Trophoblast cell (in vitro differentiated cells and primary cell): Measurements from ENCODE around the gene PTPRM.

Experiments
- DNase-seq, 2 donors: peaks; one replicate each; pipeline ENCODE4 v3.0.0-alpha.2; 2016
- H2AFZ ChIP-seq: 2 replicates; pipeline ENCODE4 v1.6.1; 2013; ENCODE audit warnings: low read length, moderate library complexity, mild to moderate bottlenecking; ENCODE audit not compliant: insufficient read depth, poor library complexity
- H2AK5ac ChIP-seq: 2 replicates; pipeline ENCODE4 v1.6.1; 2013; ENCODE audit warnings: mild to moderate bottlenecking, low read length
- H2BK120ac ChIP-seq: 2 replicates; pipeline ENCODE4 v1.6.1; 2013; ENCODE audit warnings: low read length, mild to moderate bottlenecking, moderate library complexity; ENCODE audit not compliant: insufficient read depth, poor library complexity
- H2BK12ac ChIP-seq: 2 replicates; pipeline ENCODE4 v1.6.1; 2013; ENCODE audit warnings: mild to moderate bottlenecking, low read length, moderate library complexity
- H2BK5ac ChIP-seq: 2 replicates; pipeline ENCODE4 v1.6.1; 2013; ENCODE audit warnings: low read length, low read depth, moderate library complexity, mild to moderate bottlenecking; ENCODE audit not compliant: poor library complexity
- H3K14ac ChIP-seq: 2 replicates; pipeline ENCODE4 v1.6.1; 2013; ENCODE audit warnings: mild to moderate bottlenecking, low read length
- H3K18ac ChIP-seq: 2 replicates; pipeline ENCODE4 v1.6.1; 2013; ENCODE audit warnings: mild to moderate bottlenecking, low read length
- H3K23ac ChIP-seq: 2 replicates; pipeline ENCODE4 v1.6.1; 2013; ENCODE audit warnings: low read length
- H3K27ac ChIP-seq: 2 replicates; pipeline ENCODE4 v1.5.1; 2013; ENCODE audit warnings: low read depth, mild to moderate bottlenecking, inconsistent platforms, low read length, moderate library complexity
- H3K27me3 ChIP-seq: 2 replicates; pipeline ENCODE4 v1.6.1; 2013; ENCODE audit warnings: inconsistent platforms, mild to moderate bottlenecking, low read length, moderate library complexity; ENCODE audit not compliant: insufficient read depth
- H3K36me3 ChIP-seq, 2 experiments: 1 replicate in 1 of 2; 2 replicates in 1 of 2; pipeline ENCODE4 v1.6.1; 2013; ENCODE audit warnings: low read length in 2 of 2, mild to moderate bottlenecking in 2 of 2, moderate library complexity in 1 of 2; ENCODE audit not compliant: insufficient read depth in 2 of 2, control insufficient read depth in 1 of 2
- H3K4ac ChIP-seq: 2 replicates; pipeline ENCODE4 v1.6.1; 2013; ENCODE audit warnings: low read depth, mild to moderate bottlenecking, low read length, moderate library complexity
- H3K4me1 ChIP-seq, 2 experiments: 1 replicate in 1 of 2; 2 replicates in 1 of 2; pipeline ENCODE4 v1.6.1; 2013; ENCODE audit warnings: low read length in 2 of 2, mild to moderate bottlenecking in 2 of 2, moderate library complexity in 1 of 2; ENCODE audit not compliant: insufficient read depth in 2 of 2, control insufficient read depth in 1 of 2
- H3K4me2 ChIP-seq: 2 replicates; pipeline ENCODE4 v1.6.1; 2013; ENCODE audit warnings: inconsistent platforms, mild to moderate bottlenecking, low read length, moderate library complexity
- H3K4me3 ChIP-seq: 2 replicates; pipeline ENCODE4 v1.5.1; 2013; ENCODE audit warnings: mild to moderate bottlenecking, low read depth, low read length, inconsistent platforms
- H3K79me1 ChIP-seq: one replicate; pipeline ENCODE4 v1.6.1; 2013; ENCODE audit warnings: low read length
- H3K79me2 ChIP-seq: 2 replicates; pipeline ENCODE4 v1.6.1; 2013; ENCODE audit warnings: low read length, mild to moderate bottlenecking; ENCODE audit not compliant: control insufficient read depth, insufficient read depth, poor library complexity
- H3K9ac ChIP-seq: 2 replicates; pipeline ENCODE4 v1.6.1; 2013; ENCODE audit warnings: mild to moderate bottlenecking, low read length
- H3K9me3 ChIP-seq: 2 replicates; pipeline ENCODE4 v1.6.1; 2013; ENCODE audit warnings: low read depth, mild to moderate bottlenecking, control low read depth, inconsistent platforms, low read length; ENCODE audit not compliant: insufficient read depth
- H4K12ac ChIP-seq: 2 replicates; pipeline ENCODE4 v1.6.1; 2013; ENCODE audit warnings: low read depth, mild to moderate bottlenecking, low read length, moderate library complexity
- H4K8ac ChIP-seq: 2 replicates; pipeline ENCODE4 v1.6.1; 2013; ENCODE audit warnings: low read depth, mild to moderate bottlenecking, low read length, moderate library complexity
- H4K91ac ChIP-seq: one replicate; pipeline ENCODE4 v1.6.1; 2013; ENCODE audit warnings: low read depth, mild to moderate bottlenecking, low read length, moderate library complexity
- WGBS: extraction: QIAGEN DNeasy Blood & Tissue Kit; methylation state at CpG from one replicate; pipeline ENCODE4 v1.1.7; 2013; ENCODE audit warnings: missing lambda C conversion rate; ENCODE audit not compliant: insufficient read length, insufficient coverage; ENCODE audit errors: extremely low coverage; 5-methylcytosine and 5-hydroxymethylcytosine counted together

The PTPRM gene

DNA sequence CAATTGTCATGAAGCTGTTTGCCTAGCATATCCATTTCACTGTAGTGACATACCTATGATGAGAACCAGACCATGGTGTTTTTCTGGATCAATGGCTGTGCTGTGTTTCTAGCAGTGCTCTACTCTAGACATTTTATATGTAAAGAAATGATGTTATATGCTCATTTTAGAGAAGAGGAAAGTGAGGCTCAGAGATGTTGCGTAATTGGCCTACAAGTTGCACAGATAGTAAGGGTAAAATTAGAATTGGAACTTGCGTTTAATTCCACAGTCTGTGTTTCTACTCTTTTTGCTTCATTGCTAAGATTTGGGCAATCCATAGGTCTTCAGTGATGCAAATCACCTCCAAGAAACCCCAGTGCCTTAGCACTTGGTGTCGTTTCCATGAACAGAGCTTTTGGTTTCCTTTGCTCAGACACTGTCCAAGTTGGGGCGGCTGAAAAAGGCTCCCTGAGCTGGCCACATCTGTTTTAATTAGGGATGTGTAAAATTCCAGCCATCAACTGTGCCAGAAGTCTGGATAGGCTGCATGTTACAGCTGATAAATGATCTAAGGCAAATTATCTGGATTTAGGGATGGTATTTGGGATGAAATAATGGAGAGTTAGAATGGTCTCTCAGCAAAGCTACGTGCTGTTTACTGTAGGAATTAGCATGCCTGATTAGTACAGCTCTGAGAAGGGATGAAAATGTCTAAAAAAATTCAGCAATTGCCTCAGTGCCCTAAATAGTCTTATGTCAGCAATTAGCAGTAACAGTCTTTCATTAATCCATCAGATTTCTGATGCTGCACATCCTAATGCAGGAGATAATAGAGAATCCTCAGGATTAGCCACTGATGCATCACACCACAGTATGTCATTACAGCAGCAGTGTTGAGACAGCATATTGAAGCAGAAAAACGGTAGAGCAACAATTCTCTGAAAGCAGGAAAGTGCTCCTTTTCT, 65.3 kb downstream of the PTPRM start:
- Histone ChIP-seq H3K9ac (no peak overlapping the region), H2BK5ac (no peak overlapping the region), H2BK12ac (no peak overlapping the region), H3K27ac (no peak overlapping the region), H3K4me1 (peaks cover 1 to 9% of the 10 kb centered on the region in 2 experiments), H2AK5ac (no peak overlapping the region), H3K18ac (no peak overlapping the region), H3K79me1 (peaks cover under 1% of the 10 kb centered on the region), H4K91ac (no peak overlapping the region), H3K14ac (no peak overlapping the region), H2AFZ (no peak overlapping the region), H3K23ac (no peak overlapping the region), H3K9me3 (no peaks in the 10 kb centered on the region), H4K8ac (no peak overlapping the region), H3K79me2 (no peaks in the 10 kb centered on the region), H2BK120ac (no peak overlapping the region), H3K4me3 (no peak overlapping the region), H4K12ac (no peak overlapping the region), H3K27me3 (no peaks in the 10 kb centered on the region), H3K4me2 (no peak overlapping the region), H3K4ac (peak overlapping the region; percentile 70), H3K36me3 (no peaks in the 10 kb centered on the region)
- no peak for DNase-seq
- no CpG with 5 or more reads among the region's 6 CpGs for WGBS

DNA sequence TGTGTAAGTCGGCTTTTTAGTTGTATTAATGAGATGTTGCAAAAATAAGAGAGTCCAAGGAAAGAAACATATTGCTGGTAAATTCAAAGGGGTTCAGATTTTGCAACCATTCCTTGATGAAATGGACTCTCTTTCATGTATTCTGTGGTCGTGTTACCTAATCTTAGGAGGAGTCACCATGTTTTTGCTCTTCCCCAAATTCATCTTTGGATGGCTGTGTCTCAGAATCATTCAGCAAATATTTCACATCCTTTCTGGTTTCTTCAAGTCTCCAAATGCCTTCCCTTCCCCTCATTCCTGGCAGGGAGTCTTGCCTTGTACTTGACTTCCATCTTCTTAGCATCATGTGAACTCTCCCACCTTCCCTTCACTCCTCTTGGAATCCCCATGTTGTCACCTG, 66.1 kb downstream of the PTPRM start:
- H3K4me3 ChIP-seq: no peak overlapping the region
- no peak overlapping the region for H4K8ac ChIP-seq
- H3K79me2 ChIP-seq: no peaks in the 10 kb centered on the region
- no peak overlapping the region for H4K91ac ChIP-seq
- H2AK5ac ChIP-seq: no peak overlapping the region
- no peak overlapping the region for H3K23ac ChIP-seq
- no peak overlapping the region for H4K12ac ChIP-seq
- no peaks in the 10 kb centered on the region for H3K27me3 ChIP-seq
- no peak overlapping the region for H2BK120ac ChIP-seq
- H3K14ac ChIP-seq: no peak overlapping the region
- no peak overlapping the region for H3K9ac ChIP-seq
- no peaks in the 10 kb centered on the region for H3K79me1 ChIP-seq
- no peaks in the 10 kb centered on the region for H3K9me3 ChIP-seq
- H3K4me1 ChIP-seq: peaks cover 0 to 6% of the 10 kb centered on the region in 2 experiments
- H3K4me2 ChIP-seq: no peak overlapping the region
- H2BK5ac ChIP-seq: no peak overlapping the region
- no peak for DNase-seq
- H3K27ac ChIP-seq: no peak overlapping the region
- H3K36me3 ChIP-seq: no peaks in the 10 kb centered on the region
- H3K18ac ChIP-seq: no peak overlapping the region
- H3K4ac ChIP-seq: no peak overlapping the region
- H2AFZ ChIP-seq: no peak overlapping the region
- no peak overlapping the region for H2BK12ac ChIP-seq
- no CpG with 5 or more reads among the region's 2 CpGs for WGBS

DNA sequence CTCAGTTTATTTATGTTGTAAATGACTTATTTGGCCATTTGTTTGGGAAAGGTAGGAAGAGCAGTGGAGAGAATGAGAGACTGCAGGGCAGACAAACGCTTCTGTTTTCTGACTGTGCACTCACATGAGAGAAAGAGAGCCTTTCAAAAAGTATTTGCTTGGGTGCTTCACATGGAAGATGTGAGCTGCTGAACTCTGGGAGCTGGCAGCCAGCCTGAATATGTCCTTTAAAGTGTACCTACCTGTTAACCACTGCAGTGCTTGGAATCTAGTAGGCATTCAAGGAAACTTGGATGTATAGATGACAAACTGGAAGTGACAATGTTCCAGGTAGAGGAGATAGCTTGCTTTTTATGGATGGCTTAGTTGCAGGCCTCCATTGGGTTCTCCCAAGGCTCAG, 68.8 kb downstream of the PTPRM start:
- H3K18ac ChIP-seq: no peak overlapping the region
- H3K4me3 ChIP-seq: no peak overlapping the region
- no peak overlapping the region for H2AK5ac ChIP-seq
- H3K4me1 ChIP-seq: peaks cover 0 to 3% of the 10 kb centered on the region in 2 experiments
- H2BK120ac ChIP-seq: no peak overlapping the region
- no peaks in the 10 kb centered on the region for H3K79me2 ChIP-seq
- no peaks in the 10 kb centered on the region for H3K79me1 ChIP-seq
- no peak overlapping the region for H4K12ac ChIP-seq
- H4K91ac ChIP-seq: no peak overlapping the region
- H3K14ac ChIP-seq: no peak overlapping the region
- H4K8ac ChIP-seq: no peak overlapping the region
- H2AFZ ChIP-seq: no peak overlapping the region
- no peak overlapping the region for H3K4me2 ChIP-seq
- H2BK5ac ChIP-seq: no peak overlapping the region
- no peak for DNase-seq
- H3K23ac ChIP-seq: no peak overlapping the region
- H3K9me3 ChIP-seq: no peaks in the 10 kb centered on the region
- H2BK12ac ChIP-seq: no peak overlapping the region
- H3K27me3 ChIP-seq: no peaks in the 10 kb centered on the region
- no peaks in the 10 kb centered on the region for H3K36me3 ChIP-seq
- WGBS: no CpG with 5 or more reads among the region's 1 CpG
- no peak overlapping the region for H3K9ac ChIP-seq
- no peak overlapping the region for H3K4ac ChIP-seq
- H3K27ac ChIP-seq: no peak overlapping the region

DNA sequence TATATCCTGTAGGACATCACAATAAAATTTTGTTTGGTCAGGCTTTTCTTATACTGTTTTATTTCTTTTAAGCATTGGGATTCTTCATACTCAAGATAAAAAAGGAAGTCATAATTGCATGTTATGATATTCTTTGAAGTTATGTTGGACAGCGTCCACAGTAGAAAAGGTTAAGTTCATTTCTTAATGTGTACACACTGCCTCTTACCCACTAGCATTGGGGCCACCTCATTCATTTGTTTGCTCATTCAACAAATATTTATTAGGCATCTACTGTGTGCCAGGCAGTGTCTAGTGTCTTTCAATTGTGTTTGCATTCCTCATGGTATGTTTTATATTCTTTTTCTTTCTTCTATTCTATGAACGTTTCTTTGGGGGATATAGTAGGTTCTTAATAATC, 70.2 kb downstream of the PTPRM start:
- Histone ChIP-seq H3K4me1 (no peaks in the 10 kb centered on the region), H3K23ac (no peak overlapping the region), H3K4ac (no peak overlapping the region), H2BK12ac (no peak overlapping the region), H2BK5ac (no peak overlapping the region), H2BK120ac (no peak overlapping the region), H3K79me2 (no peaks in the 10 kb centered on the region), H3K4me2 (no peak overlapping the region), H3K4me3 (no peak overlapping the region), H3K18ac (no peak overlapping the region), H4K12ac (no peak overlapping the region), H3K27ac (no peak overlapping the region), H3K27me3 (no peaks in the 10 kb centered on the region), H3K14ac (no peak overlapping the region), H3K9ac (no peak overlapping the region), H4K8ac (no peak overlapping the region), H3K36me3 (no peaks in the 10 kb centered on the region), H2AFZ (no peak overlapping the region), H3K9me3 (no peaks in the 10 kb centered on the region), H3K79me1 (no peaks in the 10 kb centered on the region), H2AK5ac (no peak overlapping the region), H4K91ac (no peak overlapping the region)
- no peak for DNase-seq
- WGBS: no CpG with 5 or more reads among the region's 2 CpGs
